Measurements from ENCODE around the gene PHF13. TPM values are rescaled to one million over a fixed set of nuclear protein-coding genes. Genes with fewer than 3 reads are reported as not detected.

Gene PHF13
- total and polyA plus RNA-seq, 9 of the 15 experiments (the other 6 are each of a cell fraction or from before 2014, with no cell fraction given), result 1.8 to 36.1 (median 11.7) TPM

DNA sequence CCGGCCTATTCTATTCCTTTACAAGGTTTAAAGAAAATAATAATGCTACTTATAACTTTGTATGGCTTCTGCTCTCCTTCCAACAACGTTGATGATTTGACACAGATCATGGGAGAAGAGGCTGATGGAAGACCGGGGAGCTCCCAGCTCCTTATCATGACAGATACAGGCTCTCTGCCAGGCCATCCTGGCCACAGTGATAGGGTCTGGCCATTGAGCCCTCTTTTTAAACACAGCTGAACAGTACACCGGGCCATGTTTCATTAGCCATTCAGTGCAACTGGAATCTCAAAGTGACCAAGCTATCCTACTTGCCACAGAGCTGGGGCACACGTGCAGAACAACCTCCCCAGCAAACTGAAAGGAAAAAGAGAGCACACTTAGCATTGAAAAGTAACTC lies 53.2 kb downstream of the PHF13 start (continued):
- TF ChIP-seq, protein P1, sequence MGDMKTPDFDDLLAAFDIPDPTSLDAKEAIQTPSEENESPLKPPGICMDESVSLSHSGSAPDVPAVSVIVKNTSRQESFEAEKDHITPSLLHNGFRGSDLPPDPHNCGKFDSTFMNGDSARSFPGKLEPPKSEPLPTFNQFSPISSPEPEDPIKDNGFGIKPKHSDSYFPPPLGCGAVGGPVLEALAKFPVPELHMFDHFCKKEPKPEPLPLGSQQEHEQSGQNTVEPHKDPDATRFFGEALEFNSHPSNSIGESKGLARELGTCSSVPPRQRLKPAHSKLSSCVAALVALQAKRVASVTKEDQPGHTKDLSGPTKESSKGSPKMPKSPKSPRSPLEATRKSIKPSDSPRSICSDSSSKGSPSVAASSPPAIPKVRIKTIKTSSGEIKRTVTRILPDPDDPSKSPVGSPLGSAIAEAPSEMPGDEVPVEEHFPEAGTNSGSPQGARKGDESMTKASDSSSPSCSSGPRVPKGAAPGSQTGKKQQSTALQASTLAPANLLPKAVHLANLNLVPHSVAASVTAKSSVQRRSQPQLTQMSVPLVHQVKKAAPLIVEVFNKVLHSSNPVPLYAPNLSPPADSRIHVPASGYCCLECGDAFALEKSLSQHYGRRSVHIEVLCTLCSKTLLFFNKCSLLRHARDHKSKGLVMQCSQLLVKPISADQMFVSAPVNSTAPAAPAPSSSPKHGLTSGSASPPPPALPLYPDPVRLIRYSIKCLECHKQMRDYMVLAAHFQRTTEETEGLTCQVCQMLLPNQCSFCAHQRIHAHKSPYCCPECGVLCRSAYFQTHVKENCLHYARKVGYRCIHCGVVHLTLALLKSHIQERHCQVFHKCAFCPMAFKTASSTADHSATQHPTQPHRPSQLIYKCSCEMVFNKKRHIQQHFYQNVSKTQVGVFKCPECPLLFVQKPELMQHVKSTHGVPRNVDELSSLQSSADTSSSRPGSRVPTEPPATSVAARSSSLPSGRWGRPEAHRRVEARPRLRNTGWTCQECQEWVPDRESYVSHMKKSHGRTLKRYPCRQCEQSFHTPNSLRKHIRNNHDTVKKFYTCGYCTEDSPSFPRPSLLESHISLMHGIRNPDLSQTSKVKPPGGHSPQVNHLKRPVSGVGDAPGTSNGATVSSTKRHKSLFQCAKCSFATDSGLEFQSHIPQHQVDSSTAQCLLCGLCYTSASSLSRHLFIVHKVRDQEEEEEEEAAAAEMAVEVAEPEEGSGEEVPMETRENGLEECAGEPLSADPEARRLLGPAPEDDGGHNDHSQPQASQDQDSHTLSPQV (IDR thresholded peaks at IDR 0.05), result 0 out of 2 replicates have a peak, but pooled peaks have one; percentile 34
- TF ChIP-seq MTF1 (CRISPR knock-in tag; IDR thresholded peaks at IDR 0.05; ENCODE audit: borderline replicate concordance) (no peak), HNRNPH1 (optimal IDR thresholded peaks at IDR 0.05; ENCODE audit: low read depth, low read length) (no peak), NUFIP1 (IDR thresholded peaks at IDR 0.05; ENCODE audit: partially characterized antibody) (no peak), ATF1 (CRISPR knock-in tag; IDR thresholded peaks at IDR 0.05) (no peak), ATF1 (tag; IDR thresholded peaks at IDR 0.05) (no peak), NFIX (CRISPR knock-in tag; IDR thresholded peaks at IDR 0.05; ENCODE audit: low read depth) (no peak), NFE2 (IDR thresholded peaks at IDR 0.05; ENCODE audit: low read depth) (no peak), FOSL1 (tag; conservative IDR thresholded peaks at IDR 0.05) (no peak), NR4A1 (CRISPR knock-in tag; IDR thresholded peaks at IDR 0.05) (no peak), NR4A1 (tag; IDR thresholded peaks at IDR 0.05) (no peak), CXXC5 (CRISPR knock-in tag; IDR thresholded peaks at IDR 0.05) (peak; percentile 26; the same call in 1 of the 2 replicates), ZKSCAN1 (IDR thresholded peaks at IDR 0.05; ENCODE audit: low read depth, low read length) (no peak), ZSCAN32 (CRISPR knock-in tag; IDR thresholded peaks at IDR 0.05) (no peak), EP400 (IDR thresholded peaks at IDR 0.05) (no peak), TGIF2 (CRISPR knock-in tag; IDR thresholded peaks at IDR 0.05) (no peak), EP300 (IDR thresholded peaks at IDR 0.05; ENCODE audit: low read length) (no peak), TCF3 (CRISPR knock-in tag; IDR thresholded peaks at IDR 0.05) (peak; percentile 85)
- TF ChIP-seq, protein P2, sequence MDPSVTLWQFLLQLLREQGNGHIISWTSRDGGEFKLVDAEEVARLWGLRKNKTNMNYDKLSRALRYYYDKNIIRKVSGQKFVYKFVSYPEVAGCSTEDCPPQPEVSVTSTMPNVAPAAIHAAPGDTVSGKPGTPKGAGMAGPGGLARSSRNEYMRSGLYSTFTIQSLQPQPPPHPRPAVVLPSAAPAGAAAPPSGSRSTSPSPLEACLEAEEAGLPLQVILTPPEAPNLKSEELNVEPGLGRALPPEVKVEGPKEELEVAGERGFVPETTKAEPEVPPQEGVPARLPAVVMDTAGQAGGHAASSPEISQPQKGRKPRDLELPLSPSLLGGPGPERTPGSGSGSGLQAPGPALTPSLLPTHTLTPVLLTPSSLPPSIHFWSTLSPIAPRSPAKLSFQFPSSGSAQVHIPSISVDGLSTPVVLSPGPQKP (CRISPR knock-in tag; IDR thresholded peaks at IDR 0.05), result no peak
- TF ChIP-seq, protein P3, sequence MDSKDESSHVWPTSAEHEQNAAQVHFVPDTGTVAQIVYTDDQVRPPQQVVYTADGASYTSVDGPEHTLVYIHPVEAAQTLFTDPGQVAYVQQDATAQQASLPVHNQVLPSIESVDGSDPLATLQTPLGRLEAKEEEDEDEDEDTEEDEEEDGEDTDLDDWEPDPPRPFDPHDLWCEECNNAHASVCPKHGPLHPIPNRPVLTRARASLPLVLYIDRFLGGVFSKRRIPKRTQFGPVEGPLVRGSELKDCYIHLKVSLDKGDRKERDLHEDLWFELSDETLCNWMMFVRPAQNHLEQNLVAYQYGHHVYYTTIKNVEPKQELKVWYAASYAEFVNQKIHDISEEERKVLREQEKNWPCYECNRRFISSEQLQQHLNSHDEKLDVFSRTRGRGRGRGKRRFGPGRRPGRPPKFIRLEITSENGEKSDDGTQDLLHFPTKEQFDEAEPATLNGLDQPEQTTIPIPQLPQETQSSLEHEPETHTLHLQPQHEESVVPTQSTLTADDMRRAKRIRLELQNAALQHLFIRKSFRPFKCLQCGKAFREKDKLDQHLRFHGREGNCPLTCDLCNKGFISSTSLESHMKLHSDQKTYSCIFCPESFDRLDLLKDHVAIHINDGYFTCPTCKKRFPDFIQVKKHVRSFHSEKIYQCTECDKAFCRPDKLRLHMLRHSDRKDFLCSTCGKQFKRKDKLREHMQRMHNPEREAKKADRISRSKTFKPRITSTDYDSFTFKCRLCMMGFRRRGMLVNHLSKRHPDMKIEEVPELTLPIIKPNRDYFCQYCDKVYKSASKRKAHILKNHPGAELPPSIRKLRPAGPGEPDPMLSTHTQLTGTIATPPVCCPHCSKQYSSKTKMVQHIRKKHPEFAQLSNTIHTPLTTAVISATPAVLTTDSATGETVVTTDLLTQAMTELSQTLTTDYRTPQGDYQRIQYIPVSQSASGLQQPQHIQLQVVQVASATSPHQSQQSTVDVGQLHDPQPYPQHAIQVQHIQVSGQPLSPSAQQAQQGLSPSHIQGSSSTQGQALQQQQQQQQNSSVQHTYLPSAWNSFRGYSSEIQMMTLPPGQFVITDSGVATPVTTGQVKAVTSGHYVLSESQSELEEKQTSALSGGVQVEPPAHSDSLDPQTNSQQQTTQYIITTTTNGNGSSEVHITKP (IDR thresholded peaks at IDR 0.05; ENCODE audit: partially characterized antibody), result no peak

Data from K562 (cell line).